ENCODE measurements around the gene GRM6. TPM values are rescaled to one million over a fixed set of nuclear protein-coding genes. Genes with fewer than 3 reads are reported as not detected.

The GRM6 gene
- polyA plus RNA-seq (2012; ENCODE audit: insufficient read depth, insufficient read length, low read depth): 1.1 TPM

DNA sequence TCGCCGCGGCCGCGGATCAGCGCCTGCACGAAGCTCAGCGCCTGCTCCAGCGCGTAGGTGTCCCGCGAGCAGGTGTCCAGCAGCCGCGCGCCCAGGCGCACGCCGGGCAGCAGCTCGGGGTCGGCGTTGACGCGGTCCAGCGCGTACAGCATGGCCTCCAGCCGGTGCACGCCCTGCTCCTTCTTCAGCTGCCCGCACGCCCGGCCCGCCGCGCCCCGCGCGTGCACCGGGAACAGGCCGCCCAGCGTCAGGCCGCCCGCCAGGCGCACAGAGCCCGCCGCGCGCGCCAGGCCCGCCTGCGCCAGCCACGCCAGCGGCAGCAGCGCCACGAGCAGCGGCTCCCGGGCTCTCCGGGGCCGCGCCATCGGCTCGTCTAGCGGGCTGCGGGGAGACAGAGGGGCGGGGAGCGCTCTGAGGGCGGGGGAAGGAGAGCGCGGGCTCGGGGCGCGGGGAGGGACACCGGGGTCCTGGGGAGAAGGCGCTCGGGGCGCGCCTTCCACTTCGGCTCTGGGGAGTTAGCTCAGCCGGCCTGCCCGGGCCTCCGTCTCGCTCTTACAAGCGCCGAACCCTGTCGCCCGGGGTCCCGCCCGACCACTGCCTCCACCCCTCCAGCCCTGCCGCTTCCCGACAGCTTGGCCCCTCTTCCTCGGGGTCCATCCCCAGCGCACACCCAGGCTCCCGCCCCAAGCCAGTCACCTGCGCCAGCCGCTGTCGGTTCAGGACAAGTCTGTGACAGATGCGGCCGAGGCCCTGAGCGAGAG, at the start of gene GRM6:
GRM6 (minus strand) TSS at position 741 of the 761 bp plus-strand sequence; CDS start at position 365, 376 bp downstream.
- peaks cover 5% of the 10 kb centered on the region for H3K27me3 ChIP-seq
- H3K4me3 ChIP-seq (ENCODE audit: low read depth, low read length): no peak within 1 kb of the TSS
- no peaks in the 10 kb centered on the region for H3K36me3 ChIP-seq
- H3K9me3 ChIP-seq: no peaks in the 10 kb centered on the region
- DNase-seq: no peak
- no peaks in the 10 kb centered on the region for H3K4me1 ChIP-seq
- TF ChIP-seq, protein P1, sequence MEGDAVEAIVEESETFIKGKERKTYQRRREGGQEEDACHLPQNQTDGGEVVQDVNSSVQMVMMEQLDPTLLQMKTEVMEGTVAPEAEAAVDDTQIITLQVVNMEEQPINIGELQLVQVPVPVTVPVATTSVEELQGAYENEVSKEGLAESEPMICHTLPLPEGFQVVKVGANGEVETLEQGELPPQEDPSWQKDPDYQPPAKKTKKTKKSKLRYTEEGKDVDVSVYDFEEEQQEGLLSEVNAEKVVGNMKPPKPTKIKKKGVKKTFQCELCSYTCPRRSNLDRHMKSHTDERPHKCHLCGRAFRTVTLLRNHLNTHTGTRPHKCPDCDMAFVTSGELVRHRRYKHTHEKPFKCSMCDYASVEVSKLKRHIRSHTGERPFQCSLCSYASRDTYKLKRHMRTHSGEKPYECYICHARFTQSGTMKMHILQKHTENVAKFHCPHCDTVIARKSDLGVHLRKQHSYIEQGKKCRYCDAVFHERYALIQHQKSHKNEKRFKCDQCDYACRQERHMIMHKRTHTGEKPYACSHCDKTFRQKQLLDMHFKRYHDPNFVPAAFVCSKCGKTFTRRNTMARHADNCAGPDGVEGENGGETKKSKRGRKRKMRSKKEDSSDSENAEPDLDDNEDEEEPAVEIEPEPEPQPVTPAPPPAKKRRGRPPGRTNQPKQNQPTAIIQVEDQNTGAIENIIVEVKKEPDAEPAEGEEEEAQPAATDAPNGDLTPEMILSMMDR (IDR thresholded peaks at IDR 0.05; ENCODE audit: low read depth, low read length): no peak

DNA sequence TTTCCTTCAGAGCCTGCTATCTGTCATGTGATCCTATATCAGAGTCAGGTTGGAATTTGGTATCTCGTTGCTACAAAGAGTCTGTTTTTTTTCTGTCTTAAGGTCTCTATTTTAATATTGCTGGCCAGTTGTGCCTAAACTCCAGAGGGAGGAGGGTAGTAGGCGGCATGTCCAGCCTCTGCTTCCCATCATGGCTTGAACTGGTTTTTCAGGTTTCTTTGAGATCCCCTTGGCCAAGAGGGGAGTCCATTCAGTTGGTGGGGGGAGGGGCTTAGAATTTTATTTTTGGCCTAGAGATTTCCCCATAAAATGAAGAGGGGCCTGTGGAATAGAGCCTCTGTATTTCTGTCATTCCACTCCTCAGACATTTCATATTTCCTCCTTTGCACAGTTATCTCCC, 49.6 kb upstream of the GRM6 start:
- TF ChIP-seq, protein P1 (IDR thresholded peaks at IDR 0.05; ENCODE audit: low read depth, low read length): no peak
- Histone ChIP-seq H3K4me3 (ENCODE audit: low read depth, low read length) (no peak overlapping the region), H3K9me3 (no peaks in the 10 kb centered on the region), H3K27me3 (no peaks in the 10 kb centered on the region), H3K4me1 (no peaks in the 10 kb centered on the region), H3K36me3 (no peaks in the 10 kb centered on the region)
- no peak for DNase-seq

- TF ChIP-seq, protein P1 (IDR thresholded peaks at IDR 0.05; ENCODE audit: low read depth, low read length): no peak
- Histone ChIP-seq H3K27me3 (no peaks in the 10 kb centered on the region), H3K9me3 (peaks cover 19% of the 10 kb centered on the region), H3K4me1 (no peaks in the 10 kb centered on the region), H3K36me3 (peaks cover 20% of the 10 kb centered on the region), H3K4me3 (ENCODE audit: low read depth, low read length) (no peak overlapping the region)
- DNase-seq: no peak
Measured at GRCh38 chr5:179033004-179033580, 38.0 kb upstream of the GRM6 start.

DNA sequence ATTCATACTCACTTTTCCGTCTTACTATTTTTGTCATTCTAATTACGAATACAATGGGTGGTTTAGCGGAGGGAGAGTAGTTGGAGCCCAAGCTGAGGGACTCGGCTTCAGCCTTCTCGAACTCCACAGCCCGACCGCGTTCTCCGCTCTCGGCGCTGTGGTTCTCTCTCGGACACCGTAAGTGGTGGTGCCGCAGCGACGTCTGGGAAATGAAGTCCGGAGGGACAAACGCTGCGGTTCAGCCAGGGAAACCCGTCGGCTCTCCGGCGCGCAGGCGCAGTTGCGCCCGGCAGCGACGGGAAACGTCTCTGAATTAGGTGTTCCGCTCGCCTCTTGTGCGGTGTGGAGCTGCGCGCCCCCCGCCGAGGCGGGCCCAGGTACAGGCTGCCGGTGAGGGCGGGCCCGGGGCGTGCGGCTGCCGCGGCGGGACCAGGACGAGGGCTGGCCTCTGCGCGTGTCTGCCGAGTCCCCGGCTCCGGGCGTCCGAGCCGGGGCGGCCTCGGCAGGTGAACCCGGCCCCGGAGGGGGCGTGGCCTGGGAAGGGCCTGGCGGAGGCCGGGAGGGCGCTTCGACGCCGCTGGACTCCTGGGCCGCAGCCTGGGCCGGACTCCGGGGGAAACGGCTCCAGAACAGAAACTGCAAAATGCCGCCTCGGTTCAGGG, 28.5 kb upstream of the GRM6 start, which contains the start of gene ZNF879:
ZNF879 (plus strand) TSS at position 277 of the 662 bp plus-strand sequence. CDS start 1,201 bp downstream, outside the sequence.
- H3K27me3 ChIP-seq: no peaks in the 10 kb centered on the region
- peak within 1 kb of the TSS; percentile 74 for H3K4me3 ChIP-seq (ENCODE audit: low read depth, low read length)
- TF ChIP-seq, protein P1 (IDR thresholded peaks at IDR 0.05; ENCODE audit: low read depth, low read length): no peak
- H3K4me1 ChIP-seq: no peaks in the 10 kb centered on the region
- DNase-seq: peak; percentile 95
- H3K36me3 ChIP-seq: no peaks in the 10 kb centered on the region; the same call in 1 of the 2 replicates
- no peaks in the 10 kb centered on the region for H3K9me3 ChIP-seq

- no peaks in the 10 kb centered on the region for H3K9me3 ChIP-seq
Measured at GRCh38 chr5:179008667-179009066, 13.5 kb upstream of the GRM6 start.

More at GRCh38 chr5:179008667-179009066, 13.5 kb upstream of the GRM6 start:
- no peaks in the 10 kb centered on the region for H3K4me1 ChIP-seq
- H3K36me3 ChIP-seq: no peaks in the 10 kb centered on the region
- H3K4me3 ChIP-seq (ENCODE audit: low read depth, low read length): no peak overlapping the region
- H3K27me3 ChIP-seq: no peaks in the 10 kb centered on the region
- no peak for DNase-seq
- TF ChIP-seq, protein P1 (IDR thresholded peaks at IDR 0.05; ENCODE audit: low read depth, low read length): peak; percentile 33; the same call in 1 of the 2 replicates
